ENCODE results near the gene ADAMTS12.

Gene ADAMTS12

DNA sequence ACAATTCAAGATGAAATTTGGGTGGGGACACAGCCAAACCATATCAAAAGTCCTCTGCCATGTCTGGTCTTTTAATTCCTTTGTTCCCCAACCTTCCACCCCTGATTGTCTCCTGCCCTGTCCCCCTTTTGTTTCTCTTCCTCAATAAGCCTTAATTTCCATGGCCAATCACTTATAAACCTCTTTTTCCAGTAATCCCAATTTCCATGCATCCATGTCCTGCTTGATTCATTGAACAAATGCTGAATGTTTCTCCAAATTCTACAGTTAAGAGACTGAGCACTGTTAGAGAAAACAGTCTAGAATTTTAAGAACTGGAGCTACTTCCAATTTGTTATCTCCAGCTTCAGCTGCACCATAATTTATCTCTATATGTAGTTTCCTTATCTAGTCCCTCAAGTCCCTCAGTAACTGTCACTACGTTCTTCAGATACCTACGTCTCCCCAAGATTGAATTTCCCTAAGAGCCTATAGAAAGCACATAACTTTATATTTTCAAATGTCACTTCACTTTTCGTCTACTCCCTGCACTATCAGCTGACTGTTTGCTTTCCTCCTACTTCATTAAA is 416.8 kb downstream of the ADAMTS12 start:
- no peak for DNase-seq (ENCODE audit: low spot score)

DNA sequence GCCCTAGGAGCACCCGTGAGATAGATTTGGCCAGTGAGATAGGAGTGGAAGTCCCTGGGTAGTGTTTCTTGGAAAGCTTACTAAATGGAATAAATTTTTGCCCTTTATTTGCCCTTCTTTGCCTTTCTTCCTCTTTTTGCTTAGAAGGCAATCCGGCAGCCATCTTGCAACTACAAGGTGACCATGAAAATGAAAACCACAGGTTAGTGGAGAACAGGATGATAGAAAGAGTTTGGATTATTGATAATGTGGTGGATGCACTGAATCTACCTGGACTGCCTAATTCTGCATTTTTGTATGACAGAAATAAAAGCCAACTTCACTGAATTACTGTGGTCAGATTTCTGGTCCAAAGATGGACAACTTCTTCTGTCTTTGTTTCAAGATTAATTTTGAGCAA is 417.8 kb downstream of the ADAMTS12 start:
- no peak for DNase-seq (ENCODE audit: low spot score)
